NCI-H2227 (cell line): Measurements from ENCODE around the gene SETD3.

ENCODE experiments used
- DNase-seq: peaks from one replicate; lab custom pipeline; 2025; ENCODE audit not compliant: unreplicated experiment; lab: John Stamatoyannopoulos, UW

Gene SETD3

GRCh38 chr14:99479906-99480869 is at the start of gene SETD3:
Gene SETD3 (minus strand): TSS chr14:99480859. CDS start chr14:99465805, 15,054 bp downstream.
- DNase-seq: peak; percentile 49

DNA sequence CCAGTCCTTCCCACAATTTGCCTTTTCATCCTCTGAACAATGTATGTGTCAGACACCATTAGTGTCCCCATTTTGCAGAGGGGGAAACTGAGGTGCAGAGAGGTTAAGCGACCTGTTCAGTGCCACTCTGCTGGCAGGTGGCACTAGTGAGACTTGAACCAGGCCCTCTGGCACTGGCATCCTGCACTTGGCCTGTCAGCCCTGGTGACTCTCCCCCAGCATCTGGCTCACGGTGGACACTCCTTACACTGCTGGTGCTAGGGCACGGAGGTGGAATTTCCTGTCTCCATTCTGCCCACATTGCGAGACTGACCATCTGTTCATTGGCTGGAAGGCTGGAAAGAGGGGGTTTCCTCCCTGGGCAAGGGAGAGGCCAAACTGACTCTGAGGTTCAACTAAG is 49.2 kb upstream of the SETD3 start:
- no peak for DNase-seq

DNA sequence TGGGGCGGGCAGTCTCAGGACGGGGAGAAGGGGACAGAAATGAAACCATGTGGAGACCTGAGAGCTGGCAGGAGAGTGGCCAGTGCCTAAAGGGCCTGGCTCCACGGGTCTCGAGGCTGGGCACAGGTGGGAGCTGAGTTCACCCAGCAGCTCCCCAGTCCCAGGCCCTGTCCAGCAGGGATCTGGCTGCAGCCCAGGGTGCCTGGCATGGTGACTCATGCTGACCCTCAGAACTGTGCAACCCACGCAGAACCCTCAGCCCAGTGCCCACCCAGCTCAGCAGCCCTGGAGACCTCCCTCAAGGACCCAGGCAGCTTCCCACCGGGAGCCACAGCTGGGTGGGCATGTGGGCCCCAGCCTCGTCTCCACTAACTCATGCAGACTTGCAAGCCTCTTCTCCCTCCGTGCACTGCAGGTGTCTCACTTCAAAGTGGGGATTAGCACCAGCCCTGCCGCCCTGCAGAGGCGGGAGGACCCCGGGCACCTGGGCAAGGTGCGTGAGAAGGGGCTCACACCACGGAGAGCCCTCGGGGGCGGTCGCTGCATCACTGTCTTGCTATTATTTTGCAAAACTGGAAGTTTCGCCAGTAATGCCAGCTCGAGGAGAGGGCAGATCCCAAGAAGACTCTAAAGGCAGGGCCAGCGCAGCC is 46.9 kb upstream of the SETD3 start:
- DNase-seq: no peak

- DNase-seq: no peak
Observed at GRCh38 chr14:99527026-99527425, 46.4 kb upstream of the SETD3 start.

- no peak for DNase-seq
Observed at GRCh38 chr14:99525699-99526080, 45.0 kb upstream of the SETD3 start.

DNA sequence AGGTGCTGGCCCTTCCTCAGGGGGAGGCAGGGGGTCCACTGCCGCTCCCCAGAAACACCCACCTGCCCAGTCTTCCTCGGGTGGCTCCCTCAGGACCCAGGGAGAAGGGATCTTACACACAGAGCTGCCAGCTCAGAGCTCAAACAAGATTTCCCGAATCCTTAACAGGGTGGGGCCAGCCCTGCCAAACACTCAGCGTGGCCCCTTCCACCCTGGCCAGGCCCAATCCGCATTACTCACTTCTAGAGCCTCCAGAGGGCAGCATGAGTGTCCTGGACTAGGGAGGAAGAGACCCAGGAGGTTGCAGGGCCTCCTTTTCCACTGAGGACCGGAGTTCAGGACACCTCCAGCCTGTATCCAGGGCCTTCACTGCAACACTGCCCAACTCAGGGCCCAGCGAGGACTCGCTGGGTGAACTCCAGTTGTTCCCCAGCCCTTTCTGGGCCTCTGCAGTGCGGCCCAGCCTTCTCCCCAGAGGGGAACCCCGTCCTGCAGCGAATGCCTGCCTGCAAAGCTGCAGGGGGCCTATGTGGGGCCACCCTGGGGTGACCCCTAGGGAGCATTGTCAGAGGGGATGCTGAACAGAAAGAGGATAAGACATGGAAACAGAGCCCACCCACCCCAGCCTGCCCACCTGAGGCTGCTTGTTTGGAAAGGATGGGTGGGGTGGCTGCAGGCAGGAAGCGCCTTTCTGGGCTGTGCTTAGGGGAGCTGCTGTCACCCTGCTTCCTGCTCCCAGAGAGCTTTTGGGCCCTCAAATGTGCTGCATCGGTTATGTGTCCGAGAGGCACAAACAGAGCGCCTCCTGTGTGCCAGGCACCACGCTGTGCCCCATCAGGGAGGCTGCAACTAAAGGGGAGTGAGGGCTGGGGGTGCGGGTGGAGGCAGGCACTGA is 44.4 kb upstream of the SETD3 start:
- no peak for DNase-seq

DNA sequence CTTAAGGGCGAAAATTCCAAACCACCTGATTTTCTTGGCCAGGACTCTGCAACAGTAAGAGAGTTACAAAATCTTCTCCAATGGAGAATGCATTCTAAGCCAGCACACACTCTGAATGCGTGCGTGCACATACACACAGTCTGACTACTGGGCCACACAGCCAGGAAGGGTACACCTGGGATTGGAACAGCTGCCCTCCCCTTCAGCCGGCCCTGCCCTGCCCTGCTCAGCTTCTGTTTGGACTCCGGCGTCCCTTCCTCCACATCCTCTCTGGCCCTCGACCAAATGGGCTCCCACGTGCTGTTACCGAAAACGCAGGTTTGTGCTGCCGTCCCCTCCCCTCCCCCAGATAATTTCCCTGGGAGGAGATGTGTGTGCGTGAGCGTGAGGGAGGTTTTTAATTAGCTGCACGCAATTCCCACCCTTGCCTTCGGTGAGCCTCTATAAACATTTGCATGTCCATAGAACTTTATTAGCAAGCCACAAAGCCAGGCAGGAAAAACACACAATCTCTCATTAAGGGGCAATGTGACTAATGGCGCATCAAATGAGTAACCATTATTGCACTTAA is 43.5 kb upstream of the SETD3 start:
- no peak for DNase-seq

DNA sequence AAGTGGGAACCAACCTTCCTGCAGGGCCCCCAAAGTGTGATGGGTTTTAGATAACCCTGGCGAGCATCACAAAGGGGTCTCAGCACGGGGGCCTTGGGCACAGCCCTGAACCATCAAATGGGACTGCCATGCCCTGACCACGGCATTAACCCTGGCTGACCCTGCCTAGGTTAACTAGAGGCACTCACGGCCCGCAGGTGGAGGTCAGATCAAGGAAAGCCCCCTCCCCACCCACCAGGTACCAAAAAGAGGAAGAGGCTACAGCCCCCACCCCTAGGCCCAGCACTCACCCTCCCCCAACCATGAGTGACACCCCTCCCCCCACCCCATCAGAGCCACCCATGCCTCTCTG is 43.0 kb upstream of the SETD3 start:
- no peak for DNase-seq

DNA sequence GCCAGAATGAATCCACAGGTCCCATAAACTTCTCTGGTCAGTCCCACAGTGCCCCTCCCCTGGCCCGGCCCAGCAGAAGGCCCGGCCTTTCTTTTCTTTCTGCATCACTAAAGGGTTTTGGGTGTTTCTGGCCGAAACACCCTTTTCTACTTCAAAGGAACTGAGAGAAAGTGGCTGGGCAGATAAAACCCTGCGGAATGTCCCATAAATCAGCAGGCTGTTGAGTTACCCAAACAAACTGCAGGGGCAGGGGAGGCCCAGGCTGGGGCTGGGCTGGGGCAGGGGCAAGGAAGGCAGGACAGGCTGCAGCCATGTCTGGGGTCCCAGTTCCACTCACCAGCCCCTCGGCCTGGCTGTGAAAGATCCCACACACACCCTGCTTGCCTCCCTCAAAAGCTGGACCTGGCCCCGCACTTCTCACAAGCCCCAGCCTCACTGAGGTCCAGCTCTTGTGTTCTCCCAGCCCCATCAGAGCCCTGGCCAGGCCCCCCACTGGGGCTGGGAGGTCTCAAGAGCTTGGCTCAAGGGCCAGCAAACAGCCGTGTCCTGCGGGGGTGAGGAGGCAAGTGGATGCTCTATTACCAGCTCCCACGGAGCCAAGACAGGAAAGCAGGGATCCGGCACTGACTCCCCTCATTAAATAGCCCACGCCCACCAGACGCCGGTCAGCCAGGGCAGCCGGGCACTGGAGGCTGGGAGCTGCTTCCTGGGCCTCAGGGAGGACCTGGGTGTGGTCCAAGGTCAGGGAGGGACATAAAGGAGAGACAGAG is 42.5 kb upstream of the SETD3 start:
- DNase-seq: peak; percentile 25

DNA sequence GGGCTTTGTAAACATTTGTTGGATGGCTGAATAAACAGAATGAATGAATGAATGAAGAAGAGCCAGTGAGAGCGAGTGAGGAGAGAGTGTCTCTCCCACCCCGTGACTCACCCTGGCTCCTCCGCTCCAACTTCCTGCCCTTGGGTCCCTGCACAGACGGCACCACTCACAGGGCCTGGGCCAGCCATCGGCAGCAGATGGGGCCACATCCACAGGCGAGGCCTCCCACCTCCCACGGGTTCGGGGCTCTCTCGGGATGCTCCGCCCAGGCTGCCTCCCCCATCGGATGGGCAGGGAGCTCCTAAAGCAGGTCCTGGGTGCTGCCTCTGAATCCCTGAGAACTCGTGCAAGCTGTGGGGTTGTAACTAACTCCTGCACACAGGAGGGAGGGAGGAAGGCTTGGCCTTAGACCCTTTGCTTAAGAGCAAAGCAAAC is 41.8 kb upstream of the SETD3 start:
- DNase-seq: no peak

DNA sequence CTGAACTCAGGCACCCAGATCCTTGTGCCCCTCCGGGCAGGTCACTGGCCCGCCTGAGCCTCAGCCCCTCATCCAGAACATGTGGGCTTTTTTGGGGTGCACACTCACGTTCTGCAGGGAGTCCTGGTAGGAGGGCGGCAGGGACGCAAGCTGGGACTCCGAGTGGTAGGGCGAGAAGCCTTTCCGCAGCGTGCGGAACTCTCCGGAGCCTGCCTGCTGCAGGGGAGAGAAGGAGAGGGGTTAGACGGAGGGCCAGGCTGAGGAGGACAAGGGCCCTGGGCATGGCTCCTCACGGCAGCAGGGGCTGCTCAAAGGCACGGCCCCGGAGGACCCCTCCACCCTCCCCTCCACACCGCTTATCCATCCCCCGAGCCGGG is 41.4 kb upstream of the SETD3 start:
- DNase-seq: no peak

DNA sequence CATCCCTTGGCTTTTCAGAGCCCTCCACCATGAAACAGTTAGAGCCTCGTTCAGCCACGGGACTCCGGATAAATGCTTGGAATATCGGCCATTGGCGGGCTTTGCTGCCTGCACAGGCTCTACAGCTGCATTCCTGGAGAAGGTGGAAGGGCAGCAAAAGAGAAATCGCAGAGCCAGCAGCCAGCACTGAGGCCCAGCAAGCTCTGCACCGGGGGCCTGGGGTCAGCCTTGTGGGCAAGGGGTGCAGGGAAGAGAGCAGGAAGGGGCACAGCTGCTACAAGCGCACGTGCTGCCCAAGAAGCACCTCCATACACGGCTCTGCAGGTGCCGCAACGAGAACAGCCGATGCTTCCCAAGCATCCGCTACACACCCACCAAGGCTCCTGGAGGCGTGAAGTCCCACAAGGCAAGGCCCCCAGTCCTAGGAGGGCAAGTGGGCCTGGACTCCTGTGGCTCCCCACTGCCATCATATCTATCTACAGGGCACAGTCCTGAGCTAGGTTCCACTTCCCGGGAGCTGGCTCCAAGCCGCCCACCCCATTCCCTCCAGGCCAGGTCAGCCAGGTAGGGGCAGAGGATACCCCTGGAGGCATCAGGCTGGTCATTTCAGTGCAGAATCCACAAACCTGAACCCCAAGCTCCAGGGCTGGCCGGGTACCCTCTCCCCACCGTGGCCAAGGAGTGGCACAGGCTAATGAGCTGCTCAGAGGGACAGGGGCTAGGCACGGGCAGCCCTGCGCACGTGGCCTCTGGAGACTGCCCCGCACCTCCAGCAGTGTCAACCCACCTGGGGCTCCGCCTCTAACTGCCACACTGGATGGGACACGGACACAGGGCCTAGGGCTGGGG is 40.7 kb upstream of the SETD3 start:
- no peak for DNase-seq

GRCh38 chr14:99520571-99521081 is 40.0 kb upstream of the SETD3 start:
- no peak for DNase-seq

DNA sequence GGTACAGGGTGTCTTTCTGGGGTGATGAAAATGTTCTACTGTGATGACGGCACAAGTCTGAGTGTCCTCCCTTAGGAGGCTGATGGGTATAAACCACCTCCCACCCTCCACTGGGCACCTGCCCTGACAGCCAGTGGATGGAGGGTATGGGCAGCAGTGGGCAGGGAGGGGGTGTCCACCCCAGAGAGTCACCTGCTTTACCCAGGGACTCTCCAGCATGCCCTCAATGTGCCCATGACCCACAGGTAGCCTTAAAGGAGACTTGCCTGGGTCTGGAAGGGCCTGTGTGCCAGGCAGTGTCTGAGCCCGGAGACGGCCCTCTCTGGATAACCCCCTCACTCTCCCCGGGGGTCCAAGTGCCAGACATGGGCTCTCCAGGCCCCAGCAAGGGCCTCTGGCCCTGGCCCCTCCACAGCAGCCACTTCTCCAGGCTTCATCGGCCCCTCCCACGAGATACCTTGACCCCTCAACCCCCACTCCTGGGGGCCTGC is 39.3 kb upstream of the SETD3 start:
- DNase-seq: no peak

- no peak for DNase-seq
Observed at GRCh38 chr14:99519347-99519881, 38.8 kb upstream of the SETD3 start.

DNA sequence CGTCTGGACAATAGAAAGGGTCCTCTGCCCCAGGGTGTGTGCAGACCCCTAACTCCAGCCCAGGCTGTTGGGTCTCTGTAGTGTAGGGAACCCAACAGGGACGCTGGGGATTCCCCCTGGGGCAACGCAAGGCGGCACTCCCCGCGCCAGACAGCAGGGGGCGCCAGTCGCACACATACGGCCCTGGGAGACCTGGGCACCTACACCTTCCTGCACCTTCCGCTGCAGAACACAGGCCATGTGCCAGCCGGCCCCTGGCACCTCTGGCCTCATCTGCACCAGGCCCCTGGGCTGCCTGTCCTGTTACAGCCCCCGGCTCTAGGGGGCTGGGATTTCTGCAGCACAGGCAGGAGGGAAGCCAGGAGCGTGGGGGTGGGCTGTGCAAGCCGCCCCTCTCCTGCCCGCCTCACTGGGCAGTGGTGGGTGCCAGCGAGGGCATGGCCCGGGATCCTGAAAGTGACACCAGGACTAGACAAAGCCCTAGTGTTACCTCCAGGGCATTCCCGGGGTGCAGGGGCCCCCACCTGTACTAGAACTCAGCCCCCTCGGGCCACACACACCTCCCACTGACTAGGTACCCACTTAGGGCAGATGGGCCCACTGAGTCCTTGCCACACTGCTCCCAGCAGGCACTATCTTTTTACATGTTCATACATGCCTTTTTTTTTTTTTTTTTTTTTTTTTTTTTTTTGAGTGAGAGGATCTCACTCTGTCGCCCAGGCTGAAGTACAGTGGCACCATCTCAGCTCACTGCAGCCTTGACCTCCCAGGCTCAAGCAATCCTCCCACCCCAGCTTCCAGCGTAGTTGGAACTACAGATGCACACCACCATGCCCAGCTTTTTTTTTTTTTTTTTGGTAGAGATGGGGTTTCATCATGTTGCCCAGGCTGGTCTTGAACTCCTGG is 38.0 kb upstream of the SETD3 start:
- DNase-seq: peak; percentile 77

- no peak for DNase-seq
Observed at GRCh38 chr14:99517643-99518381, 37.2 kb upstream of the SETD3 start.
